CD4-positive, alpha-beta T cell (primary cell): ENCODE results near the gene PRF1. TPM values are rescaled to one million over a fixed set of nuclear protein-coding genes. Genes with fewer than 3 reads are reported as not detected.

Source experiments
- ATAC-seq: fragments of 200-7000 bp; cut with Tn5 transposase; one replicate; pipeline ENCODE4 v1.10.0; 2022; ENCODE audit warnings: mild to moderate bottlenecking; ENCODE audit not compliant: poor library complexity
- CTCF ChIA-PET: fragments of 350-600 bp; sonication (Branson Sonifier 250); formaldehyde crosslinking; loops from one replicate; lab custom pipeline; 2021; ENCODE audit warnings: antibody characterized with exemption, inconsistent platforms; lab: Charles Lee
- POLR2A ChIA-PET: fragments of 350-600 bp; sonication (Branson Sonifier 250); formaldehyde crosslinking; loops from one replicate; lab custom pipeline; 2021; ENCODE audit warnings: antibody characterized with exemption, inconsistent platforms; lab: Charles Lee
- DNase-seq, 14 experiments: peaks; one replicate each; pipeline ENCODE4 v3.0.0-alpha.2; 2013 to 2020; ENCODE audit warnings: mixed read lengths in 2 of 14
- H3K27ac ChIP-seq, 2 donors: one replicate each; pipeline versions ENCODE4 v1.5.1 to v1.7.0; 2013; ENCODE audit warnings: low read length in 2 of 2, low read depth in 1 of 2, mild to moderate bottlenecking in 1 of 2
- H3K27me3 ChIP-seq, 2 experiments: 1 replicate in 1 of 2; 2 replicates in 1 of 2; pipeline versions ENCODE4 v1.6.1 to v1.7.0; 2013; ENCODE audit warnings: low read length in 2 of 2, control low read depth in 1 of 2, mild to moderate bottlenecking in 1 of 2, moderate library complexity in 1 of 2; ENCODE audit not compliant: insufficient read depth in 2 of 2, control insufficient read depth in 1 of 2
- H3K36me3 ChIP-seq: one replicate; pipeline ENCODE4 v1.6.1; 2013; ENCODE audit warnings: low read length, control low read depth; ENCODE audit not compliant: insufficient read depth
- H3K4me1 ChIP-seq: one replicate; pipeline ENCODE4 v1.6.1; 2013; ENCODE audit warnings: low read length, control low read depth; ENCODE audit not compliant: insufficient read depth
- H3K4me3 ChIP-seq: one replicate; pipeline ENCODE4 v1.5.1; 2013; ENCODE audit warnings: mild to moderate bottlenecking, low read length, moderate library complexity
- H3K9me3 ChIP-seq, 2 experiments: 1 replicate in 1 of 2; 2 replicates in 1 of 2; pipeline versions ENCODE4 v1.6.1 to v1.7.0; 2013; ENCODE audit warnings: low read length in 2 of 2, mild to moderate bottlenecking in 2 of 2, control low read depth in 1 of 2, moderate library complexity in 1 of 2; ENCODE audit not compliant: control insufficient read depth in 1 of 2, insufficient read depth in 1 of 2
- H3K27ac Mint-ChIP-seq: one replicate; pipeline ENCODE4 v1.8.0; 2020; ENCODE audit warnings: mixed read lengths
- H3K27me3 Mint-ChIP-seq: one replicate; pipeline ENCODE4 v1.8.0; 2021; ENCODE audit warnings: mixed read lengths
- H3K36me3 Mint-ChIP-seq: one replicate; pipeline ENCODE4 v1.8.0; 2021; ENCODE audit warnings: low read depth, mixed read lengths
- H3K4me1 Mint-ChIP-seq: one replicate; pipeline ENCODE4 v1.8.0; 2021; ENCODE audit warnings: low read depth, mixed read lengths
- H3K4me3 Mint-ChIP-seq: one replicate; pipeline ENCODE4 v1.8.0; 2020; ENCODE audit warnings: mild to moderate bottlenecking, mixed read lengths
- H3K9me3 Mint-ChIP-seq: one replicate; pipeline ENCODE4 v1.8.0; 2020; ENCODE audit warnings: mixed read lengths
- CTCF ChIP-seq: fragments of 200-600 bp; IDR thresholded peaks from one replicate; pipeline ENCODE4 v1.8.0; 2022; ENCODE audit warnings: antibody characterized with exemption, mild to moderate bottlenecking
- intact Hi-C, 2 experiments: fragments of 100-400 bp; cut with DNase I in 1 of 2; cut with micrococcal nuclease in 1 of 2; formaldehyde crosslinking; loops; one replicate each; pipeline versions ENCODE4 v1.15.1 to v1.9.0; 2023 to 2025; cut with DNase I, micrococcal nuclease
- total RNA-seq, 174 experiments: library from RNA in 2 of 174; stranded (reverse) in 2 of 174; gene quantifications; one replicate each; pipeline ENCODE4 v1.2.3 and lab custom pipeline; 2021 to 2026

The PRF1 gene
- total RNA-seq, 2 experiments from 2014 or later: 7.4 to 9.4 TPM

DNA sequence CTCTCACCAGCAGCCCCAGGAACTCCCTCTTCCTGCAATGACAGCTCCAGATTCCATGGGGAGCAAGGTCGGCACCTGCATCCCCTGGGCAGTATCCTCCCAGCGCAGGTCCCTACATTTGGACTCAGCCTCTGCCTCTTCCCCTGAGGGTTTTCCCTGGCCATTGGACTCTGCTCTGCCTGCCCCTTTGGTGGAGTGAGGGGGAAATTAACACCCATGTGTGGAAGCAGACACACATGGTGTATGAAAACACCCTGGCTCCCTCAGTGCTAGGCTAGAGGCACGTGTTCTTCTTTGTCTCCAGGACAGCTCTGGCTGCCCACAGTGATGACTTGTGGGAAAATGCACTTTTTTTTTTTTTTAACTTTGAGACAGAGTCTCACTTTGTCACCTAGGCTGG is 8.4 kb downstream of the PRF1 start:
- Mint-ChIP-seq H3K4me1 (no peaks in the 10 kb centered on the region), H3K4me3 (no peak overlapping the region), H3K27me3 (no peaks in the 10 kb centered on the region), H3K9me3 (no peaks in the 10 kb centered on the region), H3K27ac (no peak overlapping the region), H3K36me3 (peaks cover 33% of the 10 kb centered on the region)
- H3K4me1 ChIP-seq: peaks cover 29% of the 10 kb centered on the region
- intact Hi-C loops: no loop called here
- H3K36me3 ChIP-seq: peaks cover 30% of the 10 kb centered on the region
- CTCF ChIA-PET: no interaction called here
- H3K27ac ChIP-seq: no peak overlapping the region
- no peak for TF ChIP-seq CTCF
- POLR2A ChIA-PET: interaction anchor here (0.6 kb wide), 1 partner anchor 8 kb away, joined by 4 read pairs; the partner anchor contains the start of gene PRF1
- no peaks in the 10 kb centered on the region for H3K9me3 ChIP-seq
- ATAC-seq (no peak), DNase-seq (no peak)
- no peak overlapping the region for H3K4me3 ChIP-seq
- H3K27me3 ChIP-seq: no peaks in the 10 kb centered on the region

DNA sequence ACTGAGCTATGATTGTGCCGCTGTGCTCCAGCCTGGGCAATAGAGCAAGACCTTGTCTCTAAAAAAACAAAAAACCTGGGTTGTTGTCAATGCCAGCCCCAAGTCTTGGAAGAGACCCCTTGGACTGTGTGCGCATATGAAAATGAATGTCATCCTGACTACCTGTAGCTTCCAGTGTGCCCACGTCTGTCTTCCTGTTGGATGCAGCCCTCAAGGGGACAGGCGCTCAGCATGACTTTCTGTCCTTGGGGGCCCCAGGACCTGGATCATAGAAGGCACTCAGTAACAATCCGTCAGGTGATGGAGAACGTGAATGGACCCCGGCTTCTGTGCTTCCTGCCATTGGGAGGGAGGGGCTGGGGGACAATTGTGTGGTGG is 9.0 kb downstream of the PRF1 start:
- peaks cover 23% of the 10 kb centered on the region for H3K36me3 ChIP-seq
- no peaks in the 10 kb centered on the region for H3K4me1 Mint-ChIP-seq
- H3K27ac ChIP-seq: no peak overlapping the region
- peaks cover 23% of the 10 kb centered on the region for H3K4me1 ChIP-seq
- no peak overlapping the region for H3K4me3 ChIP-seq
- intact Hi-C loops: no loop called here
- DNase-seq: no peak
- ATAC-seq: no peak
- H3K9me3 Mint-ChIP-seq: no peaks in the 10 kb centered on the region
- H3K27me3 ChIP-seq: no peaks in the 10 kb centered on the region
- no peak overlapping the region for H3K27ac Mint-ChIP-seq
- H3K9me3 ChIP-seq: no peaks in the 10 kb centered on the region
- no peak for TF ChIP-seq CTCF
- peaks cover 27% of the 10 kb centered on the region for H3K36me3 Mint-ChIP-seq
- ChIA-PET POLR2A (interaction anchor here (0.6 kb wide), 1 partner anchor 9 kb away, joined by 4 read pairs; the partner anchor contains the start of gene PRF1), CTCF (no interaction called here)
- H3K4me3 Mint-ChIP-seq: no peak overlapping the region
- H3K27me3 Mint-ChIP-seq: no peaks in the 10 kb centered on the region

- Histone ChIP-seq H3K36me3 (peaks cover 17% of the 10 kb centered on the region), H3K27ac (no peak overlapping the region), H3K4me3 (no peak overlapping the region), H3K27me3 (no peaks in the 10 kb centered on the region), H3K4me1 (peaks cover 18% of the 10 kb centered on the region), H3K9me3 (no peaks in the 10 kb centered on the region)
- Mint-ChIP-seq H3K36me3 (peaks cover 24% of the 10 kb centered on the region), H3K27me3 (no peaks in the 10 kb centered on the region), H3K4me3 (no peak overlapping the region), H3K9me3 (no peaks in the 10 kb centered on the region), H3K4me1 (no peaks in the 10 kb centered on the region), H3K27ac (no peak overlapping the region)
- ChIA-PET POLR2A (interaction anchor here (1.0 to 1.5 kb wide), 2 partner anchors 10 to 13 kb away, joined by 3 to 4 read pairs; partner anchors contain the start of gene PRF1), CTCF (no interaction called here)
- ATAC-seq: no peak
- no peak for DNase-seq
- TF ChIP-seq CTCF: no peak
- intact Hi-C loops: no loop called here
These were observed 9.6 kb downstream of the PRF1 start for GRCh38 chr10:70592746-70593512.
